ENCODE results near the gene RBM19. TPM values are rescaled to one million over a fixed set of nuclear protein-coding genes. Genes with fewer than 3 reads are reported as not detected.

RBM19 gene
- polyA plus RNA-seq, 2 of the 4 experiments (the other 2 are of a cell fraction), result 16.0 to 18.6 TPM

DNA sequence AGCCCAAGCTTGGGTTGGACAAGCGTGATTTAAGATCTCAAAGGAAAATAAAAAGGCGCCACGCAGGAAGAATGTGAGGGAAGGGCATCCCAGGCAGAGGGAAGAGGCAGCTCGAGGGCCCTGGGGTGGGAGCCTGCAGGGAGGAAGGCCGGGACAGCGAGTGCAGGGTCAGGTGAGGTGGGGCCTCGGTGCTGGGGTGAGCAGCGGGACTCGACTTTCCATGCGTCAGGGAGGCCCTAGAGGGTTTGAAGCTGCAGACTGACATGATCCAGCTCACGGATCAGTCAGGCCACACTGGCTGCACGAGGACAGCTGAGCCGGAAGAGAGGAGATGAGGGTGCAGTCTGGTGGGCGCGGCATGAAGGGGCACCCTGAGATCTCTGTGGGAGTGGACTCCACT is 145.8 kb downstream of the RBM19 start (continued):
- TF ChIP-seq USF2 (IDR thresholded peaks at IDR 0.05) (no peak), ZSCAN20 (CRISPR knock-in tag; IDR thresholded peaks at IDR 0.05) (no peak), HOXB13 (CRISPR knock-in tag; IDR thresholded peaks at IDR 0.05; ENCODE audit: low read depth) (no peak)

- ATAC-seq, result no peak
- Histone ChIP-seq H3K4me2 (no peak overlapping the region), H3K4me1 (no peaks in the 10 kb centered on the region), H3K4me3 (no peak overlapping the region), H3K9me3 (no peaks in the 10 kb centered on the region), H3K27ac (no peak overlapping the region)
- POLR2A ChIA-PET, result no interaction called here
- WGBS (ENCODE audit: missing lambda C conversion rate), result 91% methylated on average over 10 of the region's 10 CpGs
- TF ChIP-seq CEBPB (IDR thresholded peaks at IDR 0.05) (no peak), ZC3H11A (IDR thresholded peaks at IDR 0.05) (no peak), HDAC2 (IDR thresholded peaks at IDR 0.05) (no peak), RFX5 (IDR thresholded peaks at IDR 0.05) (no peak), HOXB13 (CRISPR knock-in tag; IDR thresholded peaks at IDR 0.05; ENCODE audit: low read depth) (no peak), ESRRA (IDR thresholded peaks at IDR 0.05; ENCODE audit: borderline replicate concordance, low read length) (no peak), MYC (IDR thresholded peaks at IDR 0.05; ENCODE audit: borderline replicate concordance, low read length) (no peak), RNF2 (IDR thresholded peaks at IDR 0.05; ENCODE audit: borderline replicate concordance, low read depth) (no peak), CHD2 (IDR thresholded peaks at IDR 0.05; ENCODE audit: low read length, partially characterized antibody) (no peak), SMC3 (IDR thresholded peaks at IDR 0.05) (no peak), FOSB (CRISPR knock-in tag; IDR thresholded peaks at IDR 0.05) (no peak), EHMT2 (IDR thresholded peaks at IDR 0.05; ENCODE audit: low read depth) (no peak), JUN (IDR thresholded peaks at IDR 0.05) (no peak), PHF8 (IDR thresholded peaks at IDR 0.05; ENCODE audit: borderline replicate concordance, low read depth) (no peak), ZFP36 (IDR thresholded peaks at IDR 0.05; ENCODE audit: borderline replicate concordance, partially characterized antibody) (no peak), FOXS1 (CRISPR knock-in tag; IDR thresholded peaks at IDR 0.05) (no peak), SREBF2 (IDR thresholded peaks at IDR 0.05) (no peak)
- TF ChIP-seq, protein P1, sequence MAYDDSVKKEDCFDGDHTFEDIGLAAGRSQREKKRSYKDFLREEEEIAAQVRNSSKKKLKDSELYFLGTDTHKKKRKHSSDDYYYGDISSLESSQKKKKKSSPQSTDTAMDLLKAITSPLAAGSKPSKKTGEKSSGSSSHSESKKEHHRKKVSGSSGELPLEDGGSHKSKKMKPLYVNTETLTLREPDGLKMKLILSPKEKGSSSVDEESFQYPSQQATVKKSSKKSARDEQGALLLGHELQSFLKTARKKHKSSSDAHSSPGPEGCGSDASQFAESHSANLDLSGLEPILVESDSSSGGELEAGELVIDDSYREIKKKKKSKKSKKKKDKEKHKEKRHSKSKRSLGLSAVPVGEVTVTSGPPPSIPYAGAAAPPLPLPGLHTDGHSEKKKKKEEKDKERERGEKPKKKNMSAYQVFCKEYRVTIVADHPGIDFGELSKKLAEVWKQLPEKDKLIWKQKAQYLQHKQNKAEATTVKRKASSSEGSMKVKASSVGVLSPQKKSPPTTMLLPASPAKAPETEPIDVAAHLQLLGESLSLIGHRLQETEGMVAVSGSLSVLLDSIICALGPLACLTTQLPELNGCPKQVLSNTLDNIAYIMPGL (CRISPR knock-in tag; IDR thresholded peaks at IDR 0.05; ENCODE audit: borderline replicate concordance), result no peak
- no peak for DNase-seq (ENCODE audit: low read depth in 1 of 2, low spot score in 1 of 2)
- FAIRE-seq, result no peak
- CTCF ChIA-PET, result interaction anchor here (0.6 to 1.3 kb wide), 3 partner anchors 12 to 360 kb away, joined by 3 to 5 read pairs (median 3); no protein-coding TSS in a partner anchor
These were observed 146.6 kb downstream of the RBM19 start for GRCh38 chr12:113819495-113819894.

DNA sequence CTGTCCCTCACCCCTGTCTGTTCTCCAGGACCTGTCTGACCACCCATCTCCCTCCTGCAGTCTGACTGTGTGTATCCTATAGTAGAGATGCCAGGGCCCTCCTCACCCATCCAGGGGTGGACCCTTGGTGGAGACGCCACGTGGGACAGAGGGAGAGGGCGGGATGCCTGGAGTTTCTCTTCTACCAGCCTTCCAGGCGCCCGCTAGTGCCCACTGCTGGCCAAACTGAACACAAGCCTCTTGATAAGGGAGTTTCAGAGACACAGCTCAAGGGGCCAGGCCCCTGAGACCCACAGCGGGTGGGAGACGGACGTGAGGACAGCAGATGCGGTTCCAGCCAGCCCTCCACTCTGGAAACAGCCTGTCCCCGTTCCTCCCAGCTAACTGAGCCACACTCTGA is 147.3 kb downstream of the RBM19 start:
- Histone ChIP-seq H3K27ac (no peak overlapping the region), H3K9me3 (no peaks in the 10 kb centered on the region), H3K4me2 (no peak overlapping the region), H3K4me3 (no peak overlapping the region), H3K4me1 (no peaks in the 10 kb centered on the region)
- ATAC-seq (peak in 1 of 2 experiments; percentile 78; a peak in 4 of 6 replicates), DNase-seq (ENCODE audit: low read depth in 1 of 2, low spot score in 1 of 2) (peak; percentile 28 to 31), FAIRE-seq (no peak)
- TF ChIP-seq RAD21 (conservative IDR thresholded peaks at IDR 0.05 in 1 of 2, IDR thresholded peaks at IDR 0.05 in 1 of 2) (peak; percentile 24 to 48; a peak in 3 of 5 replicates), MAZ (IDR thresholded peaks at IDR 0.05; ENCODE audit: borderline replicate concordance, low read depth, low read length) (no peak), SMC3 (IDR thresholded peaks at IDR 0.05) (peak; percentile 42)
- TF ChIP-seq, protein P2, sequence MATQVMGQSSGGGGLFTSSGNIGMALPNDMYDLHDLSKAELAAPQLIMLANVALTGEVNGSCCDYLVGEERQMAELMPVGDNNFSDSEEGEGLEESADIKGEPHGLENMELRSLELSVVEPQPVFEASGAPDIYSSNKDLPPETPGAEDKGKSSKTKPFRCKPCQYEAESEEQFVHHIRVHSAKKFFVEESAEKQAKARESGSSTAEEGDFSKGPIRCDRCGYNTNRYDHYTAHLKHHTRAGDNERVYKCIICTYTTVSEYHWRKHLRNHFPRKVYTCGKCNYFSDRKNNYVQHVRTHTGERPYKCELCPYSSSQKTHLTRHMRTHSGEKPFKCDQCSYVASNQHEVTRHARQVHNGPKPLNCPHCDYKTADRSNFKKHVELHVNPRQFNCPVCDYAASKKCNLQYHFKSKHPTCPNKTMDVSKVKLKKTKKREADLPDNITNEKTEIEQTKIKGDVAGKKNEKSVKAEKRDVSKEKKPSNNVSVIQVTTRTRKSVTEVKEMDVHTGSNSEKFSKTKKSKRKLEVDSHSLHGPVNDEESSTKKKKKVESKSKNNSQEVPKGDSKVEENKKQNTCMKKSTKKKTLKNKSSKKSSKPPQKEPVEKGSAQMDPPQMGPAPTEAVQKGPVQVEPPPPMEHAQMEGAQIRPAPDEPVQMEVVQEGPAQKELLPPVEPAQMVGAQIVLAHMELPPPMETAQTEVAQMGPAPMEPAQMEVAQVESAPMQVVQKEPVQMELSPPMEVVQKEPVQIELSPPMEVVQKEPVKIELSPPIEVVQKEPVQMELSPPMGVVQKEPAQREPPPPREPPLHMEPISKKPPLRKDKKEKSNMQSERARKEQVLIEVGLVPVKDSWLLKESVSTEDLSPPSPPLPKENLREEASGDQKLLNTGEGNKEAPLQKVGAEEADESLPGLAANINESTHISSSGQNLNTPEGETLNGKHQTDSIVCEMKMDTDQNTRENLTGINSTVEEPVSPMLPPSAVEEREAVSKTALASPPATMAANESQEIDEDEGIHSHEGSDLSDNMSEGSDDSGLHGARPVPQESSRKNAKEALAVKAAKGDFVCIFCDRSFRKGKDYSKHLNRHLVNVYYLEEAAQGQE (IDR thresholded peaks at IDR 0.05), result no peak
- TF ChIP-seq, protein P3, sequence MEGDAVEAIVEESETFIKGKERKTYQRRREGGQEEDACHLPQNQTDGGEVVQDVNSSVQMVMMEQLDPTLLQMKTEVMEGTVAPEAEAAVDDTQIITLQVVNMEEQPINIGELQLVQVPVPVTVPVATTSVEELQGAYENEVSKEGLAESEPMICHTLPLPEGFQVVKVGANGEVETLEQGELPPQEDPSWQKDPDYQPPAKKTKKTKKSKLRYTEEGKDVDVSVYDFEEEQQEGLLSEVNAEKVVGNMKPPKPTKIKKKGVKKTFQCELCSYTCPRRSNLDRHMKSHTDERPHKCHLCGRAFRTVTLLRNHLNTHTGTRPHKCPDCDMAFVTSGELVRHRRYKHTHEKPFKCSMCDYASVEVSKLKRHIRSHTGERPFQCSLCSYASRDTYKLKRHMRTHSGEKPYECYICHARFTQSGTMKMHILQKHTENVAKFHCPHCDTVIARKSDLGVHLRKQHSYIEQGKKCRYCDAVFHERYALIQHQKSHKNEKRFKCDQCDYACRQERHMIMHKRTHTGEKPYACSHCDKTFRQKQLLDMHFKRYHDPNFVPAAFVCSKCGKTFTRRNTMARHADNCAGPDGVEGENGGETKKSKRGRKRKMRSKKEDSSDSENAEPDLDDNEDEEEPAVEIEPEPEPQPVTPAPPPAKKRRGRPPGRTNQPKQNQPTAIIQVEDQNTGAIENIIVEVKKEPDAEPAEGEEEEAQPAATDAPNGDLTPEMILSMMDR (IDR thresholded peaks at IDR 0.05), result peak; percentile 48
- ChIA-PET CTCF (interaction anchor here (0.6 to 1.3 kb wide), 3 partner anchors 13 to 359 kb away, joined by 3 to 5 read pairs (median 3); no protein-coding TSS in a partner anchor), POLR2A (no interaction called here)
- 80% methylated on average over 8 of the region's 10 CpGs for WGBS (ENCODE audit: missing lambda C conversion rate)

Data from A549 (cell line).